Measurements from ENCODE around the gene FHAD1.

- TF ChIP-seq CTCF (conservative IDR thresholded peaks at IDR 0.05 in 1 of 2, IDR thresholded peaks at IDR 0.05 in 1 of 2; ENCODE audit: extremely low read depth in 1 of 2, insufficient read depth in 1 of 2, low read depth in 1 of 2, low read length in 2 of 2) (no peak), EZH2 (IDR thresholded peaks at IDR 0.05; ENCODE audit: borderline replicate concordance, low read length) (no peak)
Measured at GRCh38 chr1:15305468-15305770, 58.4 kb downstream of the FHAD1 start.

All from mammary epithelial cell (primary cell).